Naive thymus-derived CD4-positive, alpha-beta T cell (primary cell): ENCODE results near the gene GPAT3. TPM values are rescaled to one million over a fixed set of nuclear protein-coding genes. Genes with fewer than 3 reads are reported as not detected.
A peak's percentile ranks its signal among the peaks of the same experiment; 100 is the strongest.

Experiments used
- ATAC-seq: fragments of 150-1000 bp; cut with Tn5 transposase; 2 replicates; pipeline ENCODE4 v1.10.0; 2021; ENCODE audit warnings: mild to moderate bottlenecking, moderate library complexity
- CTCF ChIA-PET: fragments of 350-600 bp; sonication (Branson Sonifier 250); formaldehyde crosslinking; loops from one replicate; lab custom pipeline; 2021; ENCODE audit warnings: antibody characterized with exemption; lab: Charles Lee
- POLR2A ChIA-PET: fragments of 350-600 bp; sonication (Branson Sonifier 250); formaldehyde crosslinking; loops from one replicate; lab custom pipeline; 2021; ENCODE audit warnings: antibody characterized with exemption, inconsistent platforms; lab: Charles Lee
- DNase-seq, 9 donors: peaks; one replicate each; pipeline versions ENCODE4 v3.0.0 to v3.0.0-alpha.2; 2020 to 2022; ENCODE audit warnings: mixed read lengths in 1 of 9
- H3K27ac ChIP-seq: one replicate; pipeline ENCODE4 v1.7.0; 2013; ENCODE audit warnings: mild to moderate bottlenecking, low read depth, low read length, moderate library complexity
- H3K27me3 ChIP-seq, 2 donors: one replicate each; pipeline ENCODE4 v1.7.0; 2013; ENCODE audit warnings: low read length in 2 of 2, mild to moderate bottlenecking in 2 of 2, moderate library complexity in 2 of 2; ENCODE audit not compliant: control insufficient read depth in 2 of 2, insufficient read depth in 2 of 2
- H3K36me3 ChIP-seq, 3 experiments: 1 replicate in 2 of 3; 2 replicates in 1 of 3; pipeline ENCODE4 v1.7.0; 2013; ENCODE audit warnings: low read length in 3 of 3, mild to moderate bottlenecking in 3 of 3, moderate library complexity in 1 of 3; ENCODE audit not compliant: insufficient read depth in 3 of 3, control insufficient read depth in 2 of 3
- H3K4me1 ChIP-seq, 2 donors: one replicate each; pipeline ENCODE4 v1.7.0; 2013; ENCODE audit warnings: low read length in 2 of 2, mild to moderate bottlenecking in 2 of 2, moderate library complexity in 1 of 2; ENCODE audit not compliant: control insufficient read depth in 2 of 2, insufficient read depth in 2 of 2
- H3K4me3 ChIP-seq: 2 replicates; pipeline ENCODE4 v1.7.0; 2013; ENCODE audit warnings: mild to moderate bottlenecking, low read length
- H3K9me3 ChIP-seq, 3 experiments: 1 replicate in 2 of 3; 2 replicates in 1 of 3; pipeline ENCODE4 v1.7.0; 2013; ENCODE audit warnings: low read length in 3 of 3; ENCODE audit not compliant: control insufficient read depth in 2 of 3
- H3K27ac Mint-ChIP-seq, 9 donors: one replicate each; pipeline ENCODE4 v1.8.0; 2020 to 2022; ENCODE audit warnings: mixed read lengths in 9 of 9, mild to moderate bottlenecking in 8 of 9, moderate library complexity in 5 of 9, inconsistent platforms in 2 of 9
- H3K27me3 Mint-ChIP-seq, 5 donors: one replicate each; pipeline ENCODE4 v1.8.0; 2021 to 2022; ENCODE audit warnings: mixed read lengths in 5 of 5, mild to moderate bottlenecking in 1 of 5
- H3K36me3 Mint-ChIP-seq, 5 donors: one replicate each; pipeline ENCODE4 v1.8.0; 2020 to 2022; ENCODE audit warnings: mixed read lengths in 5 of 5, mild to moderate bottlenecking in 3 of 5, inconsistent platforms in 1 of 5
- H3K4me1 Mint-ChIP-seq, 7 donors: one replicate each; pipeline ENCODE4 v1.8.0; 2020 to 2022; ENCODE audit warnings: mixed read lengths in 7 of 7, mild to moderate bottlenecking in 3 of 7, inconsistent platforms in 1 of 7
- H3K4me3 Mint-ChIP-seq, 10 donors: one replicate each; pipeline ENCODE4 v1.8.0; 2020 to 2022; ENCODE audit warnings: mild to moderate bottlenecking in 10 of 10, mixed read lengths in 10 of 10, moderate library complexity in 6 of 10, inconsistent platforms in 2 of 10
- H3K9me3 Mint-ChIP-seq, 11 donors: one replicate each; pipeline ENCODE4 v1.8.0; 2020 to 2022; ENCODE audit warnings: mixed read lengths in 11 of 11, mild to moderate bottlenecking in 4 of 11, inconsistent platforms in 1 of 11, moderate library complexity in 1 of 11
- intact Hi-C, 2 donors: fragments of 100-400 bp; cut with micrococcal nuclease; formaldehyde crosslinking; loops; one replicate each; pipeline ENCODE4 v1.15.1; 2023
- polyA plus RNA-seq, 2 donors: library from polyadenylated mRNA; unstranded; fragments of 300-500 nt; fragmentation: Illumina TruSeq; gene quantifications; one replicate each; pipeline ENCODE4 v1.2.3, GENCODE V29; 2021
- total RNA-seq, 6 experiments: library from RNA in 5 of 6; stranded (reverse) in 5 of 6; gene quantifications; 1 replicate in 5 of 6; 2 replicates in 1 of 6; pipeline ENCODE4 v1.2.3 and lab custom pipeline; 2021 to 2026

The GPAT3 gene
- total and polyA plus RNA-seq, 7 experiments from 2014 or later: 1.5 to 14.6 (median 4.4) TPM

DNA sequence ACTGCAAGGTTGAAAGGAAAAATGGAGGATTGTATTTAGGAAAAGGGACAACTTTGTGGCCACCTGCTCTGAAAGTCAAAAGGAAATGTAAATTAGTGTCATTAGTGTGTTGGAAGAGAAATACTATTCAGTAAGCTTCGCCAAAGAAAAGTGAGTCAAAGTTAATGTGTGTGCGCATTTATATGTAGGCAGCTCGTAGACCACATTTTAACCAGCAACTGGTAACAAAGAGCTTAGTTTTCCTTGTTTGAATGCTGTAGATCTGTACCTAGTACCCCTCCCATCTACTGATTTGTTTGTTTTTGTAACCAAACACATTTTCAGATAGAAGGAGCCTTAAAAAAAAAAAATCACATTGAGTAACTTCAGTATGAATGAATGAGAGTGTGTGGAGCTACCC lies 69.3 kb downstream of the GPAT3 start:
- CTCF ChIA-PET: no interaction called here
- peaks cover 0 to 2% (median 0%) of the 10 kb centered on the region in 11 donors for H3K9me3 Mint-ChIP-seq
- Histone ChIP-seq H3K27me3 (no peaks in the 10 kb centered on the region), H3K4me1 (no peaks in the 10 kb centered on the region), H3K27ac (no peak overlapping the region), H3K36me3 (no peaks in the 10 kb centered on the region), H3K4me3 (no peak overlapping the region), H3K9me3 (no peaks in the 10 kb centered on the region)
- DNase-seq: no peak
- no peaks in the 10 kb centered on the region for H3K4me1 Mint-ChIP-seq
- H3K27ac Mint-ChIP-seq: no peak overlapping the region
- POLR2A ChIA-PET: no interaction called here
- H3K36me3 Mint-ChIP-seq: peaks cover 0 to 10% (median 0%) of the 10 kb centered on the region in 5 donors
- intact Hi-C loops: no loop called here
- no peak for ATAC-seq
- H3K4me3 Mint-ChIP-seq: no peak overlapping the region
- peaks cover 0 to 16% (median 8%) of the 10 kb centered on the region in 5 donors for H3K27me3 Mint-ChIP-seq

DNA sequence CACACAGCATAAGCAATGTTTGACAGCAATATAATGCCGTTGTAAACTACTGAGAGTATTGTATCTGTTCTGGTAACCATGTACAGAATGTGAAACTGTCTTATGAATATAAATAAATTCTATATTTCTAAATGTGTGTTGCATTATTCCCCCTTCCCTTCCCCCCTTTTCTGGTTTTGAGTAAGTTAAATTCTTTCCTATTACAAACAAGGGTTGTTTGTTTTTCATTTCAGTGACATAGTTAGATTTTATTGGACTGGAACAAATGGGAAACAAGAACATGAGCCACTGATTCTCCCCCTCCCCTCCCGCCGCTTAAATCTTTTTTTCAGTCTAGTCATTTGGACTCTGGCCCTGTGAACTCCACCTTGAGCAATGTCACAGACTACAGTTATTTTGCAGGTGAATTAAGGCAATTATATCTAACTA lies 69.8 kb downstream of the GPAT3 start:
- Mint-ChIP-seq H3K36me3 (peaks cover 0 to 9% (median 0%) of the 10 kb centered on the region in 5 donors), H3K4me3 (no peak overlapping the region), H3K4me1 (no peaks in the 10 kb centered on the region), H3K9me3 (peaks cover 0 to 6% (median 0%) of the 10 kb centered on the region in 11 donors), H3K27me3 (peaks cover 0 to 21% (median 11%) of the 10 kb centered on the region in 5 donors), H3K27ac (no peak overlapping the region)
- DNase-seq (no peak), ATAC-seq (no peak)
- Histone ChIP-seq H3K36me3 (no peaks in the 10 kb centered on the region), H3K4me1 (no peaks in the 10 kb centered on the region), H3K27me3 (no peaks in the 10 kb centered on the region), H3K4me3 (no peak overlapping the region), H3K27ac (no peak overlapping the region), H3K9me3 (no peaks in the 10 kb centered on the region)
- CTCF ChIA-PET: no interaction called here
- POLR2A ChIA-PET: no interaction called here
- intact Hi-C loops: no loop called here

- H3K9me3 Mint-ChIP-seq: peaks cover 0 to 13% (median 4%) of the 10 kb centered on the region in 11 donors
- H3K36me3 ChIP-seq: no peaks in the 10 kb centered on the region
- no peak overlapping the region for H3K4me3 ChIP-seq
- H3K9me3 ChIP-seq: no peaks in the 10 kb centered on the region
- peaks cover 0 to 9% (median 0%) of the 10 kb centered on the region in 5 donors for H3K36me3 Mint-ChIP-seq
- no peaks in the 10 kb centered on the region for H3K4me1 Mint-ChIP-seq
- CTCF ChIA-PET: no interaction called here
- H3K27me3 ChIP-seq: no peaks in the 10 kb centered on the region
- H3K27ac ChIP-seq: no peak overlapping the region
- DNase-seq (no peak), ATAC-seq (no peak)
- POLR2A ChIA-PET: no interaction called here
- intact Hi-C loops: no loop called here
- H3K4me3 Mint-ChIP-seq: no peak overlapping the region
- H3K4me1 ChIP-seq: no peaks in the 10 kb centered on the region
- H3K27ac Mint-ChIP-seq: no peak overlapping the region
- peaks cover 0 to 26% (median 15%) of the 10 kb centered on the region in 5 donors for H3K27me3 Mint-ChIP-seq
These were observed 70.6 kb downstream of the GPAT3 start for GRCh38 chr4:83606460-83606859.

DNA sequence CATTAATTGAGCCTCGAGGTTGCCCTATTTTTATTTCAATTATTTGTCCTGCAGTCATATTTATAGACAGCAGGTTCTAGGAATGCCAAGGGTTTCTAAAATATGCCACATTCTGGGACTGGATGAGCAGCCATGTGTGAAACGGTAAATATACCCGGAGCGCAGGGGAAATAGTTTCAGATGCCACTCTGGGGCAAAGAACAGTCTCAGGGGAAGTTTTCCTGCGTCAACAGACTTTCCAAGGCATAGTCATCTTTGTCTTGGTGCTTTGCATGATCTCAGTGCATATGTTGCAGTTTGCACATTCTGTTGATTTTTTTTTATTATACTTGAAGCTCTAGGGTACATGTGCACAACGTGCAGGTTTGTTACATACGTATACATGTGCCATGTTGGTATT lies 71.0 kb downstream of the GPAT3 start:
- ATAC-seq: no peak
- CTCF ChIA-PET: no interaction called here
- peaks cover 0 to 9% (median 0%) of the 10 kb centered on the region in 5 donors for H3K36me3 Mint-ChIP-seq
- no peak overlapping the region for H3K27ac ChIP-seq
- peaks cover 0 to 18% (median 7%) of the 10 kb centered on the region in 11 donors for H3K9me3 Mint-ChIP-seq
- H3K4me3 Mint-ChIP-seq: no peak overlapping the region
- intact Hi-C loops: no loop called here
- H3K4me1 Mint-ChIP-seq: no peaks in the 10 kb centered on the region
- H3K9me3 ChIP-seq: no peaks in the 10 kb centered on the region
- no peaks in the 10 kb centered on the region for H3K27me3 ChIP-seq
- H3K4me1 ChIP-seq: no peaks in the 10 kb centered on the region
- H3K4me3 ChIP-seq: no peak overlapping the region
- peaks cover 0 to 27% (median 16%) of the 10 kb centered on the region in 5 donors for H3K27me3 Mint-ChIP-seq
- no peak overlapping the region for H3K27ac Mint-ChIP-seq
- POLR2A ChIA-PET: interaction anchor here (0.6 kb wide), 1 partner anchor 38 kb away, joined by 3 read pairs; no protein-coding TSS in a partner anchor
- H3K36me3 ChIP-seq: no peaks in the 10 kb centered on the region
- no peak for DNase-seq

- no peak overlapping the region for H3K27ac Mint-ChIP-seq
- peaks cover 9 to 41% (median 26%) of the 10 kb centered on the region in 11 donors for H3K9me3 Mint-ChIP-seq
- Histone ChIP-seq H3K4me1 (no peaks in the 10 kb centered on the region), H3K9me3 (peaks cover 0 to 11% (median 0%) of the 10 kb centered on the region in 3 experiments), H3K36me3 (no peaks in the 10 kb centered on the region), H3K4me3 (no peak overlapping the region), H3K27me3 (no peaks in the 10 kb centered on the region), H3K27ac (no peak overlapping the region)
- POLR2A ChIA-PET: no interaction called here
- H3K36me3 Mint-ChIP-seq: peaks cover 0 to 16% (median 10%) of the 10 kb centered on the region in 5 donors
- no peaks in the 10 kb centered on the region for H3K4me1 Mint-ChIP-seq
- intact Hi-C loops: no loop called here
- H3K4me3 Mint-ChIP-seq: no peak overlapping the region
- peaks cover 4 to 34% (median 27%) of the 10 kb centered on the region in 5 donors for H3K27me3 Mint-ChIP-seq
- CTCF ChIA-PET: interaction anchor here (1.1 kb wide), 1 partner anchor 10 kb away, joined by 4 read pairs; no protein-coding TSS in a partner anchor
- no peak for ATAC-seq
- DNase-seq: no peak
These were observed 73.5 kb downstream of the GPAT3 start for GRCh38 chr4:83609365-83609764.

GRCh38 chr4:83610729-83611128 lies 74.8 kb downstream of the GPAT3 start:
- H3K36me3 Mint-ChIP-seq: peaks cover 0 to 14% (median 10%) of the 10 kb centered on the region in 5 donors
- intact Hi-C loops: no loop called here
- no peaks in the 10 kb centered on the region for H3K27me3 ChIP-seq
- no peak overlapping the region for H3K27ac ChIP-seq
- H3K9me3 ChIP-seq: peaks cover 0 to 22% (median 0%) of the 10 kb centered on the region in 3 experiments
- POLR2A ChIA-PET: no interaction called here
- no peak overlapping the region for H3K4me3 Mint-ChIP-seq
- no peak overlapping the region for H3K4me3 ChIP-seq
- no peaks in the 10 kb centered on the region for H3K4me1 ChIP-seq
- no peaks in the 10 kb centered on the region for H3K36me3 ChIP-seq
- peaks cover 4 to 37% (median 27%) of the 10 kb centered on the region in 5 donors for H3K27me3 Mint-ChIP-seq
- DNase-seq (no peak), ATAC-seq (no peak)
- no peak overlapping the region for H3K27ac Mint-ChIP-seq
- peaks cover 12 to 52% (median 30%) of the 10 kb centered on the region in 11 donors for H3K9me3 Mint-ChIP-seq
- H3K4me1 Mint-ChIP-seq: no peaks in the 10 kb centered on the region
- CTCF ChIA-PET: no interaction called here

DNA sequence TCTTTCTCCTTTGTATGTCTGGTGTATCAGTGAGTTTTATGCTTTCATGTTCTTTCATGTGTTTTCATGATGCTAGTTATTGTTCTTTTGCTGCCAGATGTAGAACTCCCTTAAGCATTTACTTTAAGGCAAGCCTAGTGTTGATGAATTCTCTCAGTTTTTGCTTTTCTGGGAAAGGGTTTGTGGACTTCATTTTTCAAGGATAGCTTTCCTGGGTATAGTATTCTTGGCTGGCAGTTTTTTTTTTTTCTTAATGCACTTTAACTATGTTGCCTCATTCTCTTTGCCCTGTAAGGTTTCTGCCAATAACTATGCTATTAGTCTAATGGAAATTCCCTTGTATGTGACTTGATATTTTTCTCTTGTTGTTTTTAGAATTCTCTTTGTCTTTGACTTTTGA lies 77.1 kb downstream of the GPAT3 start:
- intact Hi-C loops: no loop called here
- DNase-seq (no peak), ATAC-seq (no peak)
- POLR2A ChIA-PET: no interaction called here
- Histone ChIP-seq H3K36me3 (no peaks in the 10 kb centered on the region), H3K4me3 (no peak overlapping the region), H3K9me3 (peaks cover 0 to 22% (median 0%) of the 10 kb centered on the region in 3 experiments), H3K27me3 (no peaks in the 10 kb centered on the region), H3K27ac (no peak overlapping the region), H3K4me1 (no peaks in the 10 kb centered on the region)
- Mint-ChIP-seq H3K9me3 (peaks cover 12 to 52% (median 30%) of the 10 kb centered on the region in 11 donors), H3K36me3 (peaks cover 0 to 14% (median 10%) of the 10 kb centered on the region in 5 donors), H3K27me3 (peaks cover 11 to 46% (median 20%) of the 10 kb centered on the region in 5 donors), H3K4me1 (no peaks in the 10 kb centered on the region), H3K27ac (peak overlapping the region in 1 of 9 donors; percentile 28), H3K4me3 (no peak overlapping the region)
- CTCF ChIA-PET: no interaction called here
